MM.1S (cell line): ENCODE measurements around the gene CHCHD6.

Source experiments
- DNase-seq: peaks from one replicate; pipeline ENCODE4 v3.0.0-alpha.2; 2015
- H2AFZ ChIP-seq: fragments of 300-600 bp; sonication (generic); 2 replicates; pipeline ENCODE4 v1.6.0; 2016; ENCODE audit warnings: antibody characterized with exemption, low read length
- H3F3A ChIP-seq: fragments of 300-600 bp; sonication (generic); 2 replicates; pipeline ENCODE4 v1.6.1; 2016; ENCODE audit warnings: mild to moderate bottlenecking, antibody characterized with exemption, low read length, moderate library complexity, mixed read lengths; ENCODE audit not compliant: insufficient read depth
- H3K27ac ChIP-seq: fragments of 300-600 bp; sonication (generic); 2 replicates; pipeline ENCODE4 v1.5.1; 2016; ENCODE audit warnings: mild to moderate bottlenecking, low read length
- H3K27me3 ChIP-seq: fragments of 300-600 bp; sonication (generic); replicated peaks from 2 replicates; pipeline ENCODE4 v1.6.0; 2016; ENCODE audit warnings: low read length; ENCODE audit not compliant: insufficient read depth
- H3K36me3 ChIP-seq: fragments of 300-600 bp; sonication (generic); replicated peaks from 2 replicates; pipeline ENCODE4 v1.6.1; 2016; ENCODE audit warnings: mild to moderate bottlenecking, low read length, mixed read lengths; ENCODE audit not compliant: insufficient read depth
- H3K4me1 ChIP-seq: fragments of 300-600 bp; sonication (generic); 2 replicates; pipeline ENCODE4 v1.6.1; 2016; ENCODE audit warnings: low read length, mixed read lengths
- H3K4me2 ChIP-seq: fragments of 300-600 bp; sonication (generic); 2 replicates; pipeline ENCODE4 v1.6.0; 2016; ENCODE audit warnings: low read depth, low read length
- H3K4me3 ChIP-seq: fragments of 300-600 bp; sonication (generic); 2 replicates; pipeline ENCODE4 v1.5.1; 2016; ENCODE audit warnings: low read length, mixed read lengths
- H3K79me2 ChIP-seq: fragments of 300-600 bp; sonication (generic); 2 replicates; pipeline ENCODE4 v1.6.1; 2016; ENCODE audit warnings: mixed run types, low read length, mixed read lengths
- H3K9ac ChIP-seq: fragments of 300-600 bp; sonication (generic); 2 replicates; pipeline ENCODE4 v1.6.1; 2016; ENCODE audit warnings: low read length, mixed read lengths
- H3K9me2 ChIP-seq: fragments of 300-600 bp; sonication (generic); replicated peaks from 2 replicates; pipeline ENCODE4 v1.6.1; 2016; ENCODE audit warnings: mild to moderate bottlenecking, low read length, mixed read lengths; ENCODE audit not compliant: insufficient read depth
- H3K9me3 ChIP-seq: fragments of 300-600 bp; sonication (generic); replicated peaks from 2 replicates; pipeline ENCODE4 v1.6.1; 2016; ENCODE audit warnings: mild to moderate bottlenecking, low read length, mixed read lengths; ENCODE audit not compliant: insufficient read depth
- H4K20me1 ChIP-seq: fragments of 300-600 bp; sonication (generic); 2 replicates; pipeline ENCODE4 v1.6.1; 2016; ENCODE audit warnings: mild to moderate bottlenecking, low read length, moderate library complexity, mixed read lengths; ENCODE audit not compliant: insufficient read depth
- CTCF ChIP-seq: fragments of 300-600 bp; sonication (generic); IDR thresholded peaks from 2 replicates; pipeline ENCODE4 v1.5.1; 2016; ENCODE audit warnings: antibody characterized with exemption, low read length, mixed read lengths
- EZH2 ChIP-seq: fragments of 300-600 bp; sonication (generic); optimal IDR thresholded peaks from 2 replicates; pipeline ENCODE3; 2017; ENCODE audit warnings: low read depth, mild to moderate bottlenecking, antibody characterized with exemption, low read length, mixed read lengths
- EZH2phosphoT487 ChIP-seq: fragments of 300-600 bp; sonication (generic); IDR thresholded peaks from 2 replicates; pipeline ENCODE4 v1.6.1; 2018; ENCODE audit warnings: antibody characterized with exemption, low read length

CHCHD6 gene

GRCh38 chr3:126855374-126855773 lies 151.3 kb downstream of the CHCHD6 start:
- Histone ChIP-seq H3K9me3 (no peaks in the 10 kb centered on the region), H3K36me3 (no peaks in the 10 kb centered on the region), H4K20me1 (no peaks in the 10 kb centered on the region), H2AFZ (no peak overlapping the region), H3K79me2 (no peaks in the 10 kb centered on the region), H3F3A (no peaks in the 10 kb centered on the region), H3K4me1 (no peaks in the 10 kb centered on the region), H3K9me2 (no peaks in the 10 kb centered on the region), H3K27ac (no peak overlapping the region), H3K4me2 (no peak overlapping the region), H3K4me3 (no peak overlapping the region), H3K9ac (no peak overlapping the region), H3K27me3 (no peaks in the 10 kb centered on the region)
- no peak for DNase-seq
- no peak for TF ChIP-seq EZH2
- TF ChIP-seq EZH2phosphoT487: no peak
- TF ChIP-seq CTCF: no peak

GRCh38 chr3:126857928-126858327 lies 153.9 kb downstream of the CHCHD6 start:
- no peaks in the 10 kb centered on the region for H3K9me2 ChIP-seq
- no peaks in the 10 kb centered on the region for H3K27me3 ChIP-seq
- H3K79me2 ChIP-seq: no peaks in the 10 kb centered on the region
- no peak for TF ChIP-seq EZH2phosphoT487
- TF ChIP-seq EZH2: no peak
- no peak for TF ChIP-seq CTCF
- H3K4me3 ChIP-seq: no peak overlapping the region
- no peaks in the 10 kb centered on the region for H3F3A ChIP-seq
- H3K4me2 ChIP-seq: no peak overlapping the region
- no peak overlapping the region for H2AFZ ChIP-seq
- no peak overlapping the region for H3K9ac ChIP-seq
- H3K4me1 ChIP-seq: no peaks in the 10 kb centered on the region
- H3K27ac ChIP-seq: no peak overlapping the region
- H3K9me3 ChIP-seq: no peaks in the 10 kb centered on the region
- no peaks in the 10 kb centered on the region for H4K20me1 ChIP-seq
- DNase-seq: no peak
- no peaks in the 10 kb centered on the region for H3K36me3 ChIP-seq

GRCh38 chr3:126858401-126858800 lies 154.4 kb downstream of the CHCHD6 start:
- Histone ChIP-seq H2AFZ (no peak overlapping the region), H3K79me2 (no peaks in the 10 kb centered on the region), H3K27me3 (no peaks in the 10 kb centered on the region), H3K9ac (no peak overlapping the region), H3K9me2 (no peaks in the 10 kb centered on the region), H3K36me3 (no peaks in the 10 kb centered on the region), H3F3A (no peaks in the 10 kb centered on the region), H3K4me2 (no peak overlapping the region), H3K9me3 (no peaks in the 10 kb centered on the region), H3K4me1 (no peaks in the 10 kb centered on the region), H3K4me3 (no peak overlapping the region), H3K27ac (no peak overlapping the region), H4K20me1 (no peaks in the 10 kb centered on the region)
- TF ChIP-seq CTCF: no peak
- TF ChIP-seq EZH2phosphoT487: no peak
- TF ChIP-seq EZH2: no peak
- DNase-seq: no peak

- no peak for TF ChIP-seq CTCF
- no peak for TF ChIP-seq EZH2phosphoT487
- TF ChIP-seq EZH2: no peak
- Histone ChIP-seq H3K4me2 (no peak overlapping the region), H2AFZ (no peak overlapping the region), H3K4me1 (no peaks in the 10 kb centered on the region), H3K79me2 (no peaks in the 10 kb centered on the region), H3K9me2 (no peaks in the 10 kb centered on the region), H3F3A (no peaks in the 10 kb centered on the region), H3K27me3 (no peaks in the 10 kb centered on the region), H4K20me1 (no peaks in the 10 kb centered on the region), H3K9ac (no peak overlapping the region), H3K9me3 (no peaks in the 10 kb centered on the region), H3K36me3 (no peaks in the 10 kb centered on the region), H3K4me3 (no peak overlapping the region), H3K27ac (no peak overlapping the region)
- no peak for DNase-seq
Observed at GRCh38 chr3:126858887-126859286, 154.8 kb downstream of the CHCHD6 start.
